SK-N-SH (cell line): Measurements from ENCODE around the gene KRT80.

ENCODE experiments used
- CTCF ChIP-seq: fragments of 200-600 bp; sonication (generic); IDR thresholded peaks from 2 replicates; pipeline ENCODE4 v1.6.1; 2017; ENCODE audit warnings: antibody characterized with exemption, mild to moderate bottlenecking, moderate library complexity
- FOXJ3 ChIP-seq: sonication (generic); formaldehyde crosslinking; IDR thresholded peaks from 2 replicates; pipeline ENCODE4 v1.5.1; 2020; ENCODE audit warnings: mild to moderate bottlenecking, missing genetic modification reagents
- FOXM1 ChIP-seq: IDR thresholded peaks from 2 replicates; pipeline ENCODE4 v1.4.0; 2012; ENCODE audit warnings: low read depth, mild to moderate bottlenecking
- JUND ChIP-seq: IDR thresholded peaks from 2 replicates; pipeline ENCODE4 v1.4.0; 2012
- POLR2AphosphoS5 ChIP-seq: IDR thresholded peaks from 2 replicates; pipeline ENCODE4 v1.6.1; 2012; ENCODE audit warnings: low read depth, low read length
- RAD21 ChIP-seq: IDR thresholded peaks from 2 replicates; pipeline ENCODE4 v1.6.1; 2012; ENCODE audit warnings: mild to moderate bottlenecking, low read length
- RCOR1 ChIP-seq: fragments of 150-350 bp; IDR thresholded peaks from 2 replicates; pipeline ENCODE4 v1.6.1; 2017; ENCODE audit warnings: antibody characterized with exemption, low read length
- REST ChIP-seq: IDR thresholded peaks from 2 replicates; pipeline ENCODE4 v1.6.1; 2012; ENCODE audit warnings: mild to moderate bottlenecking, low read depth, low read length, moderate library complexity
- TCF12 ChIP-seq: IDR thresholded peaks from 2 replicates; pipeline ENCODE4 v1.4.0; 2012
- ZBTB33 ChIP-seq: IDR thresholded peaks from 2 replicates; pipeline ENCODE4 v1.4.0; 2012; ENCODE audit warnings: low read depth, borderline replicate concordance
- TF ChIP-seq, protein P1 (sequence below): IDR thresholded peaks from 2 replicates; pipeline ENCODE4 v1.4.0; 2012; ENCODE audit warnings: low read depth, borderline replicate concordance
- TF ChIP-seq, protein P2 (sequence below): fragments of 150-350 bp; IDR thresholded peaks from 2 replicates; pipeline ENCODE4 v1.6.1; 2016; ENCODE audit warnings: mild to moderate bottlenecking, low read depth, low read length

GRCh38 chr12:52151837-52152783 is 39.7 kb downstream of the KRT80 start:
- no peak for TF ChIP-seq RCOR1
- TF ChIP-seq FOXM1: no peak
- TF ChIP-seq ZBTB33: no peak
- TF ChIP-seq, protein P1, sequence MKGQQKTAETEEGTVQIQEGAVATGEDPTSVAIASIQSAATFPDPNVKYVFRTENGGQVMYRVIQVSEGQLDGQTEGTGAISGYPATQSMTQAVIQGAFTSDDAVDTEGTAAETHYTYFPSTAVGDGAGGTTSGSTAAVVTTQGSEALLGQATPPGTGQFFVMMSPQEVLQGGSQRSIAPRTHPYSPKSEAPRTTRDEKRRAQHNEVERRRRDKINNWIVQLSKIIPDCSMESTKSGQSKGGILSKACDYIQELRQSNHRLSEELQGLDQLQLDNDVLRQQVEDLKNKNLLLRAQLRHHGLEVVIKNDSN: no peak
- no peak for TF ChIP-seq TCF12
- TF ChIP-seq CTCF: peak; percentile 73
- no peak for TF ChIP-seq REST
- TF ChIP-seq RAD21: peak; percentile 63
- TF ChIP-seq POLR2AphosphoS5: no peak
- TF ChIP-seq, protein P2, sequence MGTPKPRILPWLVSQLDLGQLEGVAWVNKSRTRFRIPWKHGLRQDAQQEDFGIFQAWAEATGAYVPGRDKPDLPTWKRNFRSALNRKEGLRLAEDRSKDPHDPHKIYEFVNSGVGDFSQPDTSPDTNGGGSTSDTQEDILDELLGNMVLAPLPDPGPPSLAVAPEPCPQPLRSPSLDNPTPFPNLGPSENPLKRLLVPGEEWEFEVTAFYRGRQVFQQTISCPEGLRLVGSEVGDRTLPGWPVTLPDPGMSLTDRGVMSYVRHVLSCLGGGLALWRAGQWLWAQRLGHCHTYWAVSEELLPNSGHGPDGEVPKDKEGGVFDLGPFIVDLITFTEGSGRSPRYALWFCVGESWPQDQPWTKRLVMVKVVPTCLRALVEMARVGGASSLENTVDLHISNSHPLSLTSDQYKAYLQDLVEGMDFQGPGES: no peak
- TF ChIP-seq FOXJ3 (CRISPR knock-in tag): no peak
- no peak for TF ChIP-seq JUND
